Esophagus muscularis mucosa (tissue), 3 donors: ENCODE measurements around the gene SOX11.

Source experiments
- CTCF ChIP-seq, 3 experiments: fragments of 200-600 bp in 2 of 3; fragments of 450-650 bp in 1 of 3; sonication (generic) in 2 of 3; IDR thresholded peaks; one replicate each; pipeline ENCODE4 v1.5.1; 2017 to 2019; ENCODE audit warnings: antibody characterized with exemption in 3 of 3, mild to moderate bottlenecking in 2 of 3, moderate library complexity in 1 of 3
- POLR2AphosphoS5 ChIP-seq, 2 donors: sonication (generic); formaldehyde crosslinking; IDR thresholded peaks; one replicate each; pipeline ENCODE4 v1.6.1; 2017; ENCODE audit warnings: antibody characterized with exemption in 2 of 2

- TF ChIP-seq CTCF (IDR thresholded peaks at IDR 0.05) = no peak
- TF ChIP-seq POLR2AphosphoS5 (IDR thresholded peaks at IDR 0.05) = no peak
Observed at GRCh38 chr2:5691221-5691984, 781 bp upstream of the SOX11 start.
